ENCODE data around the gene INPP5A.
"Not testable (repeated sequence)": the region's sequence is repeated elsewhere in the genome, so short reads cannot be mapped to it uniquely, and the experiment has no call there.

The INPP5A gene

DNA sequence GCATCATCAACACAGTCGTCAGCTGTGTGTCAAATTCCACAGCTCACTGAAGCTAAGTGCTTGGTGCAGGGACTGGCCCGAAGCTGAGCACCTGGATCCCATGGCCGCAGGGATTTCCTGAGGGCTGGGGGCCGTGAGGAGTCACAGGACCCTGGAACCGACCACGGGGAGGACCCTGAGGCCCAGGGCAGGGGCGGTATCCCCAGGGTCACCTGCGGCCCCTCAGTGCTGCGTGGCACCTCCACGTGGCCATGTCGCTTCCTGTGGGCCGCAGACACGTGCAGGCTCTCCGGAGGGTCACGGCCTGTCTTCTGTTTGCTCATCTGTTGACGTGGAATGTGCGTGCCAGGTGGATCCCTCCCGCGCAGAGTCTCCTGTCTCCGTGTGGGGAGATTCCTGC lies 194.9 kb downstream of the INPP5A start:
- no peak for DNase-seq

DNA sequence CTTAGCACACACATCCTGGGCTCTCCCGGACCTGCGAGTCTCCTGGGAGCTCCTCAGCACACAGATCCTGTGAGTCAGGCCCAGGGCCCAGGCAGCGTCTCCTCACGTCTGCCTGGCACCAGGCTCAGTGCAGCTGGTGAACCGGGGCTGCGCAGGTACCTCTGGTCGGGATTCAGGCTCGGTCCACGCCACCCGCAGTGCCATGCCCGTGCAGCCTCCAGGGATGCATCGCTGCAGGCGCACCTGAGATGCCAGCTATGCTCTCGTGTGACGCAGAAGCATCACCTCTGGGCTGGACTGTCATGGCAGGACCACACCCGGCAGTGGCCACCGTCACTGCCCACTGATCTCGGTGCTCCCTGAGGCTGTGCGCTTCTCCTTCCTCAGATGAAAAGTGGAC lies 196.3 kb downstream of the INPP5A start:
- no peak for DNase-seq

DNA sequence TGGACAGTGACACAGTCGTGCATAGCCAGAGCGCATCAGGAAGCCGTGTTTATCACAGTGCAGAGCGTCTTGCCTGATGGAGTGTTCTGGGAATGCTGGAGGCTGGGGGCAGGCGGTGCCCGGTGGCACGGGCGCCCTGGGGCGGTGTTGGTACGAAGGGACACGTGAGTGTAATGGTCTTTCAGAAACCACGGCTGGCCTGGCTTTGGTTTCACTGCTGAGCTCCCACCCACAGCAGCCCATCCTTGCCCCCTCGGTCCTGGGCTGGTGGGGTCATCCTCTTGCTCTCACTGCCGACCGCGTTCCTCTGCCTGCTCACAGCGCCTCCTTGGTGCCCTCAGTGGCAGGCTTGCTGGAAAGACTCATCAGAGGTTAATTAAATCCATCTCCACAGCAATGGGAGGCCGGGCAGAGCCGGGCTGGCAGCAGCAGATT lies 197.8 kb downstream of the INPP5A start:
- DNase-seq, result no peak

DNA sequence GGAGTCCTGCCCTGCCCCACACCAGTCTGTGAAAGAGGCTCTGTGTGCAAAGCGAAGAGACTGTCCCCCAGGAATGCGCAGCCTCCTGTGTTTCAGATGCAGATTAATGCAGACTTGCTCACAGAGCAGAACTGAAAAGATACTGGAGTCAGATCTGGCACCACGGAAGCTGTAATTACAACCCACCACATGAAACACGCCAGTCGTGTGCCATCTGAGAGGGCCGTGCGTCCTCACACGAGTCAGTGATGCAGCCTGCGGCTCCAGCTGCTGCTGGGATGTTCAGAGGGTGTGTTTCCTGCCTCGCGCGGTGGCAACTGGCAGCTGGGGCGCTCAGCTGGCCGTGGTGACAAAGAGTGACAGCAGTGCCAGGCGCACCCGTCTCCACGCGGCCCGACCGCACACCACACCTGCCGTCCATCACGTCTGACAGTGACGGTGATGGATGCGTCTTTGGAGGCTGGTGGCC lies 198.4 kb downstream of the INPP5A start:
- DNase-seq, result no peak

DNA sequence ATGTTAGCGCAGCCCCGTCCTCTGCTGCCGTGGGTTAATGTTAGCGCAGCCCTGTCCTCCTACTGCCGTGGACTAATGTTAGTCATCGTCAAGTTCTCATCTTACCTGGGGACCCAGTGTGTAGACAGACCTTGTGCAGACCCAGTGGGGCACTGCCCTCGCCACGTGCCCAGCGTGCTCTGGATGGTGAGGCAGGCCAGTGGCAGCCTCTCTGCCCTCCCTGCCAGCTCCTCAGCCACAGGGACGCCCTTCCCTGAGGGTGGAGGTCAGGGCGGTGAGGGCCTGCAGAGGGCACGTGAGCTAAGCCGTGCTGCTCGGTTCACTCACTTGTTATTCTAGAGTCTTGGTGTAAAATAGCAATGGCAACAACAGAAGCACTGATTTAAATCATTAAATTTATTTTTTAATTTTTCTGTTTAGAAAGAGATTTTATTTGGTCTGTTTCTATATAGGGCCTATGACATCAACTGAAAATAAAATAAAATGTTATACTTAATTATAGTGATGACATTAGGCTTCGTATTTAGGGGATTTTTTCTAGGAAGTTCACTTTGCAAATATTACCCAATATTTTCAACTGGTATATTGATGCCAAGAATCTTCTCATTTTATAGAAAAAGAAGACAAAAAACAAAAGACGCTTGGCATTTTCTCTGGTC lies 199.9 kb downstream of the INPP5A start:
- no peak for DNase-seq

DNA sequence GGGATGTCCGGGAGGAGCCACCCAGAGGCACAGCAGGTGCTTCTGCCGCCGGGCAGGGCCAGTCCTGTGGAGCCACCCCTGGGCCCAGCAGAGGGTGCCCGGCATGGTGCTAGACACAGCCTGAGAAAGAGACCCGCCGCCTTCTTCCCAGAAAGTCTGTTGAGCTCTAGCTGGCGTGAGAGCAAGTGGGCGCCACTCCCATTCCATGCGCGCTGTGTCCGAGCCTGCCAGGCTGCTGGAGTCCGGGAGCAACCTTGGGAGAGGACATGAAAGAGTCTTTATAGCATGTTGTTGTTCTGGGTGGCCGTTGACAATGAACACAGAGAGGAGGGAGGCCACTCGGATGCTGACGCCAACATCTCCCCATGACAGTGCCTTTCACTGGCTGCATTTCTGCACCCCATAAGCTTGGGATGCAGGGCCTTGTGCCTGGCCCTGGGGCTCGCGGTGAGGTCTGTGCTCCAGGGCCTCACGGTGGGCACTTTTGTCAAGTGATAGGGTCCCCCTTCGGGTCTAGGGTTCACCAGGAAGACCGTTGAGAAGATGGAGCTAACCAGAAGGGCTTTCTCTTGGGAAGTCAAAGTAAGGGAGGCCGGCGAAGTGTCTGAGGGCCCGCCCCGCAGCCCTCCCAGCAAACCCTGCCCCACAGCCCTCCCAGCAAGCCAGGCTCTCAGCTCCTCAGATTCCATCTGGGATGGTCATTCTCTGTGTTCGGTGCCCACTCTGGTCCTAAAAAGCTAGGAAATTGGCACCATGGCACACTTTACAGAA lies 201.1 kb downstream of the INPP5A start:
- no peak for DNase-seq

DNA sequence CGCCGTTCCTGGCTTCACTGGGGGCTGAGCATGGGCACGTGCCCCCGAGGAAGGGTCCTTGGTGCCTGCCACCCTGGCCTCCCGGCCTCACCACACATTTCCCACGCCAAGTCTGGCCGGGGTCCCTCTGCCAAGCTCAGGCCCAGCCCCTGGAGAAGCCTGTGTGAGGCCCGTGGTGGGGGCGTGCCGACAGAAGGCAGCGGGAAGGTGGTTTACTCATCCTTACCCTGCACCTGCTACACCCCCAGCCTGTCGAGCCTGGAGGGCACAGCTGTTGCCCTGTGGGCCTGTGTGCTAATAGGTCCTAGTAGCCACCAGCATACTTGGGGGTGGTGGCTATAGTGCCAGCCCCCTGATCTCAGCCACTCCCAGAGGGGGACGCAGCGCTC lies 201.6 kb downstream of the INPP5A start:
- DNase-seq, result no peak

DNA sequence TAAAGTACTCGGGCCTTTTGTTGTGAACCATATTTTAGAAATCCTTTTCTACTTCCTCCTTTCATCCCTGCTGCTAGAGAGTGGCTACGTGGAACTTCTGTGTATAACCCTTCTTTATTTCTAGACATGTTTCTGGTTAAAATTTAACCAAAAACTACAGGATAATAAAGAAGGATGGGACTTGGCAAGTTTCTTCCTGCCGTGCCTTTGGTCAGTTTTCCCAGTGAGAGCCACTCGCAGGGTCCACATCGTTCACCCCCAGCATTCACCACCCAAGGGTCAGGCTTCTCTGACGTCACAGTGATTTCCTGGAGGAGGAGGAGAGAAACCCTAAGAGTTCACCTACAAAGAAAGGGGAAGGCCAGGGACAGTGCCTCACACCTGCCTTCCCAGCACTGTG lies 203.0 kb downstream of the INPP5A start:
- DNase-seq, result no peak

DNA sequence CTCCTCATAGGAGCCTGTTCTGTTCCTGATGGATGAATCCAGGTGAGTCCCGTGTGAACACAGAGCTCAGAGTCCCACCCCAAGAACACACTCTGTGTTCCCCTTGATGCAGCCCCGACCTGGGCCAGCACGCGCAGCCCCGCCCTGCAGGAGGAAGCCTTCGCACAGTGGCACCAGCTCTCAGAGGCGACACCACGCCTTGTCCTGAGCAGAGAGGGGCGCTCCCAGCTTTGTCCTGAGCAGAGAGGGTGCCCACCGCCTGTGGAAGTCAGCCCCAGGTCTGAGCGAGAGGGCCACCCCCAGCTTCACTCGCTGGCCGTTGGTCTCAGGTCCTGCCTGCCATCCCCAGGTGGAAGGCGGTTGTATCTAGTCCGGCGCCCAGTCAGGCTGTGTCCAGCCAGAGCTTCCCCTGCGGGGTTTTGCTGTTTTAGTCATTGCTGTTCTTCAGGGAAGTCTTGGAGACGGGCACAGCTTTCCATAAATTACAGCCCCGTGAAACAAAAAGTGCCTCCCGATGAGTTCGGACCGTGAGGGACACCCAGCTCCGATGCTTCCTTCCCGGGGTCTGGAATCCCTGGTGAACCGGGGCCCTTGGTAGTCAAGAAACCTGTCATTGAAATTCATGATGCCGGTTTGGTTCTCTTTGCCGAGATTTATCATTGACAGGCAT lies 204.7 kb downstream of the INPP5A start:
- DNase-seq, result no peak

DNA sequence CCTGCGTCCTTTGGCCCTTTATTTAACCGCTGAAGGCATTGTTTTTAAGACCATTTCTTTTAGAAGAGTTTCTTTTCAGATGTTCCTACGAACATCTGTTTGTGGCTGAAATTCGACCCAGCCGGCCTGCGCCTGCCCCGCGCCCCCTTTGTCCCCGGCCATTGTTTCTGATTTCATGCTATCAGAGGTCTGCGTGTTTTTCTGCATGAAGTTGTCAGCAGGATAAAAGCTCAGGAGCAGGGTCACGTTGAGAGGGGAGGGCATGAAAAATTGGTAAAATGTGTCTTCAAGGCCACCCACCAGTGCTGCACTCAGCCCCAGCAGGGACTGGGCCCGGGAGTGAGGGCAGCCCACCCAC lies 205.2 kb downstream of the INPP5A start:
- DNase-seq, result no peak

DNA sequence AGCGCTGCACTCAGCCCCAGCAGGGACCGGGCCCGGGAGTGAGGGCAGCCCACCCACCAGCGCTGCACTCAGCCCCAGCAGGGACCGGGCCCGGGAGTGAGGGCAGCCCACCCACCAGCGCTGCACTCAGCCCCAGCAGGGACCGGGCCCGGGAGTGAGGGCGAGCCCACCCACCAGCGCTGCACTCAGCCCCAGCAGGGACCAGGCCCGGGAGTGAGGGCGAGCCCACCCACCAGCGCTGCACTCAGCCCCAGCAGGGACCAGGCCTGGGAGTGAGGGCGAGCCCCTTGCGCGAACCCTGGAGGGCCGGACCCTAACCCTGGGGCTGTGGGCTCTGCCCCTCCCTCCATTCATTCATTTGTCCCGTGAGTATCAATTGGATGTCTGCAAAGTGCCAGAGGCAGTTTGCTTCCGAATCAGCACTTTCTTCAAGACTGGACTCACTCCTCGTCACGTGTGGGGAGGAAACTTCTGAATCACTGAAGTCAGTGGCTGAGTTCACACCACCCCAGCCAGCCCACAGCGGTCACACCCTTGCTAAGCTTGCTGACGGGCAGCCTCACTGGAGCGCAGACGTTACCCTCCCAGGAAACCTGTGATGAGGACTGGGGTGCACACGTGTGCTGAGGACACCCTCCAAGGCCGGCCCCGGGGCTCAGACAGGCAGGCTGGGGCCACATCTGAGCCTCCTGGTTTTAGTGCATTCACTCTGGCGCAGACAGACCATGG lies 205.8 kb downstream of the INPP5A start:
- DNase-seq, result not testable (repeated sequence)

DNA sequence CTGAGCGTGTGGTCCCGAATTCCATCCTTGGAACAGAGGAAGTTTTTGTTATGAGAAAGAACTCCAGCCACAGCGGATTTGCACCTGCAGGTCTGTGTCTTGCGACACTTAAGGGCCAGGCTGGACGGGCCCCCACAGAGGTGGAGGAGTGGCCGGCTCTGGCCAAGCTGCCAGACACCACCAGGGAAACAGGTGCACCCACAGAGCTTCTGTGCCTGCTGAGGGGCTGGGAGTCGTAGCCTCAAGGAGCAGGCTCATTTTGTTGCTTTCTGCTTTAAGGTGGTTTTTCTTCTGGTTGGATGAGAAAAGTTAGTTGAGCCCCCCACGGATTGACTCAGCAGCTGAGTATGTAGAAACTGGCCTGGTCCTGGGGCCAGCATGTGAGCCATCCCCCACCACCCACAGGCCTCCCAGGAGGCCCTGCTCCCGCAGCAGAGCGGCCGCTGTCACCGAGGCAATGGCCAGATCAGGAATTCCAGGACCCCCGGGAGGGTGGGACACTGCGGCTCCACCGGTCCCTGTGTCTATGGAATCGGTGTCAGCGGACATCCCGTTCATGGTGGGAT lies 206.4 kb downstream of the INPP5A start:
- DNase-seq, result no peak

DNA sequence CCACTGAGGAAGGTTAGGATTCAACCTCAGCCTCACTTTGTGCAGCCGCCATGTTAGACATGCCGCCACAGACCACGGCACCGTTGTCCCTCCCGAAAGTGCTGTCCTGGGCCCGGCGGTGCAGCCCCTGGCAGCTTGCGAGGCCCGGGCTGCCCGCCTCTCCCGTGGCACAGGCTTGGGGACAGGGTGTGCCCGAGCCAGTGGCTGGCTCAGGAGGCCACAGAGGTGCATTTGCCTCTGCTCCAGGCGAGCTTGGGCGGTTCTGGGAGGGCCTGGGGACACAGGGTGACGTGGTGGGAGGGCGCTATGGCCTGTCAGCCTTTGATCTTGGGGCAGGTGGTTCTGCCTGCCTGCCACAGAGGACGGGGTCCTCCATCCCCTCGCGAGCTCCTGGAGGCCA lies 207.3 kb downstream of the INPP5A start:
- DNase-seq, result no peak

DNA sequence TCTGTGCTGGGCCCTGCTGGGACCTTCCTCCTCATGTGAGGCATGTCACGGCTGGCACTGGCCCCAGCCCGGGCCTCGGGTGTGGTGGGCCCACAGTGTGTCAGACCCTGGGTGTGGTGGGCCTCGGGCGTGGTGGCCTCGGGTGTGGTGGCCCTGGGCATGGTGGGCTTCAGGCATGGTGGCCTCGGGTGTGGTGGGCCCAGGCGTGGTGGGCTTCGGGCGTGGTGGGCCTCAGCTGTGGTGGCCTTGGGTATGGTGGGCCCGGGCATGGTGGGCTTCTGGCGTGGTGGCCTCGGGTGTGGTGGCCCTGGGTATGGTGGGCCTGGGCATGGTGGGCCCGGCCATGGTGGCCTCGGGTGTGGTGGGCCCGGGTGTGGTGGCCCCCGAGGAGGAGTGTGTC lies 207.9 kb downstream of the INPP5A start:
- no peak for DNase-seq

DNA sequence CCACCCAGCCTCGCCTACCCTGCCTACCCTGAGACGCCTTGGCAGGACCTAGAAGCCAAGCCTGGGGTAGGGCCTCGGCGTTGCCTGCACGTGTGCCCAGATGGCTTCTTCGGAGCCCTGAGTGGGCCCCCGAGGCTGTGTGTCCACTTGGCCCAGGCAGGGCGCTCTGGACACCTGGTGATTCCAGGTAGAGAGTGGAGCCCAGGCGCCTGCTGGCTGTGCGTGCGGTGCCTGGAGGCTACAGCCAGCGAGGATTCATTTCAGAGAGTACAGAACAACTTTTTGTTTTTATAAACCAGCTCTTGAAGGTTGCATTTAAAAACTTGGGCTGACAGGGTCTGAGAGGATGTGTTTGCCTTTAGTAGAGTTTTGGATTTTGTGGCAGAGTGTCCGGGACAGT lies 208.4 kb downstream of the INPP5A start:
- DNase-seq, result no peak

DNA sequence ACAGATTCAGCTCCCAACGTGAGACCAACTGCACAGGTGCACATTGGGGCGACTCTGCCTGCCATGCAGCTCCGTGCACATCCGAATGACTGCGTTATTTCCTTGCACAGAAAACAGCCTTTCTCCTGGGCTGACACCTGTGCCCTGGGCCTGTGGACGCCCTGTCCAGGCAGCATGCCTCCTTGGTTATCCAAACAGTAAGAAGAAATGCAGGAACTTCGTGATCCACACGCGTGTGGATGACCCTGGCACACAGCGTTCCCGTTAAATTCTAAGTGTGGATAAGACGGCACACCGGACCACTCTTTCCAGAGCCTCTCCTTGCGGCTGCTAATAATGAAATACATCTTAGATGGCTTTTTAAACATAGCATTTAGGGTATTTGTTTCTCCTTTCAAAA lies 208.8 kb downstream of the INPP5A start:
- DNase-seq, result no peak

DNA sequence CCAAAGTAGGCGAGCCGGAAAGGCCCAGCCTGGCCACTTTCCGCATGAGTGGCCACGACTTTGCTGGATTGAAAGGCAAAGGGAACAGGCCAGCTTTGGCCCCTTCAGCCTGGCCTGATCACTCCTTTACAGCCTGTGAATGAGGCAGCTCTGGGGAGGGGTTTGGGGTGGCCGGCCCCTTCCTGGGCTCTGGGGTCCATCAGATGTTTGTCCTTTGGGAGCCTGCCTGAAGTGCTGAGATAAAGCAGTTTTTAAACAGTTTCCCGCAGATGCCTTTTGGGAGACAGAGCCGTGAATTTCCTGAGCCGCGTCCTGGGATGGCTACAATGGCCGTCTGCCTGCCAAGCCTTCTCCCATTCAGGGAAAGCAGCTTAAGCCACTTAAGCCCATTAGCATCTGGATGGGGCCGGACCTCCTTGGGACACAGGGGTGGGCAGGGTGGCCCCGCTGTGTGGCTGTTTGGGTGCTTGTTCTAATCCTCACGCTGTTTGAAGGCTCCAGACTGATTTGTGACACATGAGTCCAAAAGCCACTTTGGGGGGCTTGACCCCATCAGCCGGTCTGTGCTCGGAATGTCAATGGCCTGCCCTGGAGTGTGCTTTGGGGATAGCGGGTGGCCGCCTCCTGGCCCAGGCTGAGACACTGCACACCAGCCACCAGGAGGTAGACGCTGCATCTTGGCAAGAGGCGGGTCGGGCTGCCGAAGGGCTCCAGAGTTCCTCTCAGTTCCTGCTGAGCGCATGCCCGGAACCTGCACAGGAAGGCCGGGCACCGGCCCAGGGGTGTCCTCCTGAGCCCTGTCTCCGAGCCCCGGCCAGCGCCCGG lies 209.4 kb downstream of the INPP5A start:
- DNase-seq, result no peak

DNA sequence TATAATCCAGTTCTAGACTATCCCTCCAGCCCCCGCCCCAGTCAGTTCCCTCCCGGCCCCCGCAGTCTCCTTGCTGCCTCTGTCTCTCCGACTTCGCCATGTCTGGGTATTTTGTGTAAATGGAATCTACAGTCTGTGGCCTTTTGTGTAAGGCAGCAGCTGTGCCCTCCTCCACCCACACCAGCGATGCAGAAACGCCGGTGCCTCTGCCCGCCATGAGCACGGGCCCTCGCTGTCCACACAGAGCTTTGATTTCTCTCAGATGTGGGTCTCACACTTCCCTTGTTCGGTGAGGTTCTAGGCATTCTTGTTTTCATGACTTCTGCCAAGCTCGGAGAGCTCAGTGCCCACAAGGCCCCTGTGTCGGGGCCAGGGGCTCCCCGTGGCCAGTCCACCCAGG lies 210.5 kb downstream of the INPP5A start:
- no peak for DNase-seq

DNA sequence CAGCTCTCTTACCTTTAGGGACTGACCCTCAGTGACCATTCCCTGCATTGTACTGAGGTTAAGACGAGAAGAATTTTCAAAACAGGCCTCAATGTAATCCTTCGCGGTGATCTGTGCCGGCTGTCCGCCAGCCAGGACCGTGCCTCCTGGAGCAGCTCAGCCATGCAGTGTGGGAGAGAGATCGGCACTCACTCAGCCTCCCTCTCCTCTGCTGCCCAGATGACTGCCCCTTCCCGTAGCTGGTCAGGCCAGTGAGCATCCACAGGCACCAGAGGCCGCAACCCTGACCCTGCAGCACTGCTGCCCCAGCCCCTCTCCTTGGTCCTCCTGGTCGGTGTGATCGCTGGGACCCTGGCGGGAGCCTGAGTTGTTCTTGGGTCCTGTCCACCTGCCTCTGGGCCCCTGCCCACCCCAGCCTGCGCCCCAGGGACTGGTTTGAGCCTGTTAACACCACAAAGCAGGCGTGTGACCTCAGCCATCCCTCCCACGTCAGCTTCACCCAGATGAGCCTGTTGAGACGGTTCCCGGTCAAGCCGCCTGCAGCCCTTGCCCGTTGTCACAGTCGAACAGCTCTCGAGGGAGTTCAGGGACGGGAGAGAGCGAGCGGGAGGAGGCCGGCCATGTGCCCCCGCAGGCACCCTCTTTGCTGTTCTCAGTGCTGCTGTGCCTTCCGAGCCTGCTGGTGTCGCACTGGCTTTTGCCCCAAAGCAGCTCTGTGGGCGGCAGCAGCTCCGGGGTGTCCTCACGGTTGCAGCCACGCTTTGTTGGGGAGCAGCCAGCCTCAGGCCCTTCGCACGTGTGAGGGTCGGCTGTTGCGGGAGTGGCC lies 211.2 kb downstream of the INPP5A start:
- no peak for DNase-seq

DNA sequence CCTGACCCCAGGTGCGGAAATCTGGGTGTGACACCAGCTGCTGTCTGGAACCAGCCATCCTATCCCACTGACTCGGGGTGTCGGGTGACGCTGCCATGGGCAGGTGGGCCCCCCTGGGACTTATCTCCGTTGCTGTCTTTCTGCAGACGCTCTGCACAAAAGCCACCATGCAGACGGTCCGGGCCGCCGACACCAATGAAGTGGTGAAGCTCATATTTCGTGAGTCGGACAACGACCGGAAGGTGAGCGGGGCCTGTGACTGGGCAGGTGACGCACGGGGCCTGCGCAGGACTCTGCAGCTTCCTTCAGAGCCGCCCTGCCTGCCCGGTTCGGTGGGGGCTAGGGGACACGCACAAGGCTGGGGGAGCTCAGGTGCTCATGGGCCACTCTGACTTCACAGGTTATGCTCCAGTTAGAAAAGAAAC lies 211.8 kb downstream of the INPP5A start:
- no peak for DNase-seq

DNA sequence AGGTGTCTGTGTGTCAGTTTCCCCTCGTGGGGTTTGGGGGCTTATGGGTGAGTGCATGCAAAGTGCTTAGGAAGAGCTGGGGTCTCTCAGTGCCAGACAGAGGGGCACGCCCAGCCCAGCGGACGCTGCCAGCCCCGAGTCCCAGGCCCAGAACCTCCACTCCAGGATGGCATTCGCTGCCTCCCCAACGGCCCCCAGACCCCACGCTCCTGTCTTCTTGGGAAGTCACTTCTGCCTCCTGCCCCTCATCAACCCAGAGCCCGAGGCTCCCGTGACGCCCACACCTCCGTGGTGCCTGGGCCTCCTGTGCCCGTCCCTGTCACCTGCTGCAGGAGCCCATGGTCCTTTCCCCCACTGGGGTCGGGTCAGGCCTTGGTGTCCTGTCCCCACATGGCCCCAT lies 213.3 kb downstream of the INPP5A start:
- DNase-seq, result no peak
